Activated naive CD8-positive, alpha-beta T cell (primary cell): ENCODE results near the gene KCNMA1.

Experiments
- H3K27ac Mint-ChIP-seq: one replicate; pipeline ENCODE4 v1.8.0; 2021; ENCODE audit warnings: mixed read lengths
- H3K27me3 Mint-ChIP-seq: one replicate; pipeline ENCODE4 v1.8.0; 2021; ENCODE audit warnings: mixed read lengths
- H3K36me3 Mint-ChIP-seq: one replicate; pipeline ENCODE4 v1.8.0; 2021; ENCODE audit warnings: mixed read lengths
- H3K4me1 Mint-ChIP-seq: one replicate; pipeline ENCODE4 v1.8.0; 2021; ENCODE audit warnings: low read depth, mixed read lengths
- H3K4me3 Mint-ChIP-seq: one replicate; pipeline ENCODE4 v1.8.0; 2021; ENCODE audit warnings: mild to moderate bottlenecking, mixed read lengths
- H3K9me3 Mint-ChIP-seq: one replicate; pipeline ENCODE4 v1.8.0; 2021; ENCODE audit warnings: low read depth, mixed read lengths

The KCNMA1 gene

GRCh38 chr10:77371848-77372799 lies 265.5 kb downstream of the KCNMA1 start:
- no peaks in the 10 kb centered on the region for H3K36me3 Mint-ChIP-seq
- no peaks in the 10 kb centered on the region for H3K4me1 Mint-ChIP-seq
- H3K9me3 Mint-ChIP-seq: no peaks in the 10 kb centered on the region
- no peak overlapping the region for H3K27ac Mint-ChIP-seq
- peaks cover 4% of the 10 kb centered on the region for H3K27me3 Mint-ChIP-seq
- no peak overlapping the region for H3K4me3 Mint-ChIP-seq

- Mint-ChIP-seq H3K36me3 (no peaks in the 10 kb centered on the region), H3K4me1 (no peaks in the 10 kb centered on the region), H3K27ac (no peak overlapping the region), H3K4me3 (no peak overlapping the region), H3K9me3 (no peaks in the 10 kb centered on the region), H3K27me3 (peaks cover 4% of the 10 kb centered on the region)
Observed at GRCh38 chr10:77371421-77371820, 266.2 kb downstream of the KCNMA1 start.

DNA sequence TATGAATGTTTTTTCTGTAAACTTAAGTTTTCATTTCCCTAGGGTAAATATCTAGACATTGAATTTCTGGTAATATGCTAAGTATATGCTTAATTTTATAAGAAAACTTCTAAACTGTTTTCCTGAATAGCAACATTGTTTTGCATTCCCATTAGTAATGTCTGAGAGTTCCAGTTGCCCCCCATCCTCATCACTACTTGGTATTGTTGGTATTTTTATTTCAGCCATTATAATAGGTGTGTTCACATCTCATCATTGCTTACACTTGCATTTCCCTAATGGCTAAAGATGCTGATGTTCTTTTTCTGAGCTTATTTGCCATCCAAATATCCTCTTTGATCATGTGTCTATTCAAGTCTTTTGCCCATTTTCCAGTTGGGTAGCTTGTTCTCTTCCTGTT lies 269.6 kb downstream of the KCNMA1 start:
- Mint-ChIP-seq H3K4me3 (no peak overlapping the region), H3K9me3 (no peaks in the 10 kb centered on the region), H3K27me3 (peaks cover 3% of the 10 kb centered on the region), H3K27ac (no peak overlapping the region), H3K4me1 (no peaks in the 10 kb centered on the region), H3K36me3 (no peaks in the 10 kb centered on the region)

- H3K27ac Mint-ChIP-seq: no peak overlapping the region
- peaks cover 2% of the 10 kb centered on the region for H3K27me3 Mint-ChIP-seq
- no peaks in the 10 kb centered on the region for H3K36me3 Mint-ChIP-seq
- H3K4me3 Mint-ChIP-seq: no peak overlapping the region
- no peaks in the 10 kb centered on the region for H3K9me3 Mint-ChIP-seq
- H3K4me1 Mint-ChIP-seq: no peaks in the 10 kb centered on the region
Observed at GRCh38 chr10:77363210-77363609, 274.4 kb downstream of the KCNMA1 start.

GRCh38 chr10:77361831-77362230 lies 275.8 kb downstream of the KCNMA1 start:
- Mint-ChIP-seq H3K4me1 (no peaks in the 10 kb centered on the region), H3K4me3 (no peak overlapping the region), H3K9me3 (no peaks in the 10 kb centered on the region), H3K27me3 (peaks cover 2% of the 10 kb centered on the region), H3K27ac (no peak overlapping the region), H3K36me3 (no peaks in the 10 kb centered on the region)

GRCh38 chr10:77361426-77361825 lies 276.2 kb downstream of the KCNMA1 start:
- peaks cover 2% of the 10 kb centered on the region for H3K27me3 Mint-ChIP-seq
- no peak overlapping the region for H3K27ac Mint-ChIP-seq
- no peaks in the 10 kb centered on the region for H3K4me1 Mint-ChIP-seq
- H3K36me3 Mint-ChIP-seq: no peaks in the 10 kb centered on the region
- no peak overlapping the region for H3K4me3 Mint-ChIP-seq
- H3K9me3 Mint-ChIP-seq: no peaks in the 10 kb centered on the region

- Mint-ChIP-seq H3K27me3 (peaks cover 2% of the 10 kb centered on the region), H3K4me1 (no peaks in the 10 kb centered on the region), H3K4me3 (no peak overlapping the region), H3K9me3 (no peaks in the 10 kb centered on the region), H3K27ac (no peak overlapping the region), H3K36me3 (no peaks in the 10 kb centered on the region)
Observed at GRCh38 chr10:77360835-77361234, 276.8 kb downstream of the KCNMA1 start.

GRCh38 chr10:77359950-77360520 lies 277.6 kb downstream of the KCNMA1 start:
- Mint-ChIP-seq H3K27me3 (peaks cover 2% of the 10 kb centered on the region), H3K9me3 (no peaks in the 10 kb centered on the region), H3K4me3 (no peak overlapping the region), H3K36me3 (no peaks in the 10 kb centered on the region), H3K27ac (no peak overlapping the region), H3K4me1 (no peaks in the 10 kb centered on the region)

DNA sequence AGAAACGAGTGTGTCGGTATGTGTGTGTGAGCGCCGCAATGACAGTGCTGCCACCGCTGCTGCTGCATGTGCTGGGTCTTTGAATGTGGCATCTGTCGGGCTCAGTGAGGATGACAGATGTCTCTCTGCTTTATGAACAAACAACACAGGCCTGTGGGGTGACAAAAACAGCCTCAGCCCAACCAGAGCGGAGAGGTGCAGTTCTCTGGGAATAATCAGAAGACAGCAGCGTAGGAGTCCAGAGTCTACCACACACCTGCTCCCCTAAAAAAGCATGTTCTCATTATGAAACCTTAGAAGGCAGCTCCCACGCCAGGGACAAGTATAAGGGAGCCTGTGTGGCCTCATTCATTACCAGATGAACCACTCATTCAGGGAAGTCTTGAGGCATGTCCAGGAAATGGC lies 278.3 kb downstream of the KCNMA1 start:
- no peaks in the 10 kb centered on the region for H3K9me3 Mint-ChIP-seq
- peaks cover 2% of the 10 kb centered on the region for H3K27me3 Mint-ChIP-seq
- H3K27ac Mint-ChIP-seq: no peak overlapping the region
- H3K4me1 Mint-ChIP-seq: no peaks in the 10 kb centered on the region
- no peaks in the 10 kb centered on the region for H3K36me3 Mint-ChIP-seq
- no peak overlapping the region for H3K4me3 Mint-ChIP-seq

DNA sequence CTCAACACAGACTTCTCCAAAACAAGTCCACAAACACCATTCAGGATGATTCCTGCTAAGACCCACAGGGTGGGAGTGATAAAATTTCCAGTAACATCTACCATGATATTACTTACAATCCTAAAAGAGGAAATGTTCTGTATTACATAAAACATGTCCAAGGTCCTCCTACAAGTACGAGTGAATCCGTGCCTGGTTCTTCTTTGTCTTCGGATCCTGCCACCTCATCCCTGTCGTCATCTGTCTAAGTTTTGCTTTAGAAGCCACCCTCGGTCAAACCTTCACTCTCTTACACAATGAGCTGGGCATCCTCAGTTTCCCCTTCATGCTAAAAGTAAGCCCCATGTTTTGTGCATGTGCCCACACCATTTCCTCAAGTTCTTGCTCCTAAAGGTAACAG lies 279.0 kb downstream of the KCNMA1 start:
- H3K4me1 Mint-ChIP-seq: no peaks in the 10 kb centered on the region
- no peaks in the 10 kb centered on the region for H3K36me3 Mint-ChIP-seq
- no peaks in the 10 kb centered on the region for H3K9me3 Mint-ChIP-seq
- H3K4me3 Mint-ChIP-seq: no peak overlapping the region
- no peak overlapping the region for H3K27ac Mint-ChIP-seq
- H3K27me3 Mint-ChIP-seq: peaks cover 2% of the 10 kb centered on the region

DNA sequence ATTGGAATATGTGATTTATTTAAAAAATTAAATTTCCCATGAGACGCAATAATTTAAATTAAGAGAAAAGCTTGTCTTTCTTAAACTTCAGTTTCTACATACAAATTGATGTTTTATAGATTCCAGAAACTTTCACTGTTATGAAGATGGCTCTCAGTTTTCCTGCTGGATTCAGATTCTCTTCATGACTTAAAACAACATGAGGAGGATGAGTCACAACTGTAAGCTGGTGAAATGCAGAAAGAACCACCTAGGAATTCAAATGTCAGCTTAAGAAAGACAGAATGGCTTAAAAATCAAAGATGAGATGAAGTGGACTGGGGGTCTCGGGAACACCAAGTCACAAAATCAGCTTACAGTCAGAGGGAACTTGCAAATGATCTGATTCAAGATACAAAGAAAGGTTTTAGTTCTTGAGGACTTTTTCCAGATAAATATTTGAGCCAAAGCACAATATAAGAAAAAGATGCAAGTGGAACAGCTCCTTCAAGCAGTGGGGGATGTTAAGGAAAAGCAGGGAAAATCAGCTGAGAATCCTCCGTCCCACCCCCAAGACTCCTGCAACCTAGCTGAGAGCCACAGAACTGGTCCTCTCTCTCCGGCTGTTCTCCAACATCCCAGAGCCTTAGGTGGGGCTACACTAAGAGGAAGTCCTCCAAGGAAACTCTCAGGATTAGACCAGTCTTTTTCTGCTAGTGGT lies 279.8 kb downstream of the KCNMA1 start:
- H3K36me3 Mint-ChIP-seq: no peaks in the 10 kb centered on the region
- H3K27me3 Mint-ChIP-seq: peaks cover 2% of the 10 kb centered on the region
- no peak overlapping the region for H3K27ac Mint-ChIP-seq
- H3K4me1 Mint-ChIP-seq: no peaks in the 10 kb centered on the region
- no peak overlapping the region for H3K4me3 Mint-ChIP-seq
- H3K9me3 Mint-ChIP-seq: no peaks in the 10 kb centered on the region

DNA sequence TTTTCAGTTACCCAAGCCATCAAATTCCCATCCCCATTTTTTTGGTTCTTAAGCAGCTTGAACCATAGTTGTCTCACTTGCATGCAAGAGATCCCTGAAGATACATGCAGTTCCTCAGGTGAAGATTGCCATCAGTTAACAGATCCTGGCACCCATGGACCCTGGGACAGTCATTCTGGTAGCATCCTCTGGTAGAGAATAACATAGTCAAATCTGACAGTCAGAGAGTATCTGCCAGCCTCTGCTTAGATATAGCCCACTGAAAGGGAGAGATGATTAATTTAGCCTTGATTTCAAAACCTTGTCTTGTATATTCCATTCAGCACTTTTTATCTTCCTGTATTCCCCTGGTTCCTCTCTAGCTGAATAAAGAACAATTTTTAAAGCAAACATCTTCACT lies 280.4 kb downstream of the KCNMA1 start:
- peaks cover 2% of the 10 kb centered on the region for H3K27me3 Mint-ChIP-seq
- no peaks in the 10 kb centered on the region for H3K9me3 Mint-ChIP-seq
- no peaks in the 10 kb centered on the region for H3K36me3 Mint-ChIP-seq
- H3K4me3 Mint-ChIP-seq: no peak overlapping the region
- H3K4me1 Mint-ChIP-seq: no peaks in the 10 kb centered on the region
- H3K27ac Mint-ChIP-seq: no peak overlapping the region

DNA sequence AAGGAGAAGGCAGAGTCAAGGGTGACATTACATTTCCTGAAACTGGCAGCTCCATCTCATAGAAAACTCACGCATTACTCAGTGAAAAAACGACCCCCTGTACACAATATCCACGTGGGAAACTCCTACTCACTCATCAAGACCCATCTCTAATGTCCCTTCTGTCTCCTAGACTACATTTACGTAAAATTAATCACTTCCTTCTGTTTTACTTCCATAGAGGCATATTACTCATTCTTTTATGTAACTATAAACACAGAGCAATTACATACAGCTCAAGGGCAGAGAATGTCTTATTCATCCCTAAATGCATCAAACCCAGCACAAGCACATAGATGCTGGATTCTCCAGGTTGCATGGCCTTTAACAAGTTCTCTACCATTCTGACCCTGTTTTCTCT lies 281.8 kb downstream of the KCNMA1 start:
- Mint-ChIP-seq H3K9me3 (no peaks in the 10 kb centered on the region), H3K27ac (no peak overlapping the region), H3K4me1 (no peaks in the 10 kb centered on the region)

GRCh38 chr10:77351386-77351785 lies 286.2 kb downstream of the KCNMA1 start:
- Mint-ChIP-seq H3K27me3 (no peaks in the 10 kb centered on the region), H3K4me3 (no peak overlapping the region), H3K27ac (no peak overlapping the region), H3K36me3 (no peaks in the 10 kb centered on the region), H3K4me1 (no peaks in the 10 kb centered on the region), H3K9me3 (no peaks in the 10 kb centered on the region)

More for the DNA sequence above, 281.8 kb downstream of the KCNMA1 start:
- Mint-ChIP-seq H3K4me3 (no peak overlapping the region), H3K27me3 (peaks cover 2% of the 10 kb centered on the region), H3K36me3 (no peaks in the 10 kb centered on the region)

DNA sequence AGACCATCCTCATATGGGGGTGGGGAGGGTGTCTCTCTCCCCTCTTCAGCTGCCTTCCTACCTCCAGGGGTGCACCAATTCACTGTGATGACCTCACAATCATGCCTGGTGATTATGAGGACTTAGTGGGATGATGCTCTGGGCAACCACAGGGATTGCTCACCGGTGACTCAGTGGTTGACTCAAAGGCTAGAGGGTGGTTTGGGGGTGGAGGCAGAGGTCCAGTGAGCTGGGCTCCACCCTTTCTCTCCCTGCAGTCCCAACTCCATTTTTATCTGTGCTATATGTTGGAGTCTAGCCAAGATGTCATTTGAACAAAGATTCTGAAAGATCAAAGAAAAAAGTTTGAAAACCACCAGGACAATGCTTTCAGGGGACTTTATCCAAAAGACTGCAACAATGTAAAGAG lies 286.9 kb downstream of the KCNMA1 start:
- H3K9me3 Mint-ChIP-seq: no peaks in the 10 kb centered on the region

More for the DNA sequence above, 286.9 kb downstream of the KCNMA1 start:
- H3K36me3 Mint-ChIP-seq: no peaks in the 10 kb centered on the region
- no peak overlapping the region for H3K27ac Mint-ChIP-seq
- H3K4me1 Mint-ChIP-seq: no peaks in the 10 kb centered on the region
- no peaks in the 10 kb centered on the region for H3K27me3 Mint-ChIP-seq
- no peak overlapping the region for H3K4me3 Mint-ChIP-seq
